Measurements from ENCODE around the gene SWAP70.
"Not testable (repeated sequence)": the region's sequence is repeated elsewhere in the genome, so short reads cannot be mapped to it uniquely, and the experiment has no call there.

Gene SWAP70
- total RNA-seq: 16.7 reads per million, percentile 43 among the genes with 10 or more reads in this experiment

GRCh38 chr11:9663699-9664275, at the start of gene SWAP70:
Gene SWAP70, plus strand, starts transcription at chr11:9664077. Its CDS starts 103 bp downstream, at chr11:9664180.
- DNase-seq: peak; percentile 62

GRCh38 chr11:9615031-9615451, 48.8 kb upstream of the SWAP70 start:
- DNase-seq: no peak

- no peak for DNase-seq
These were observed 47.7 kb upstream of the SWAP70 start for GRCh38 chr11:9616042-9616675.

- DNase-seq: no peak
These were observed 47.0 kb upstream of the SWAP70 start for GRCh38 chr11:9616858-9617257.

GRCh38 chr11:9617940-9618339, 45.9 kb upstream of the SWAP70 start:
- DNase-seq: no peak

- DNase-seq: no peak
These were observed 44.9 kb upstream of the SWAP70 start for GRCh38 chr11:9619004-9619403.

GRCh38 chr11:9619971-9620370, 43.9 kb upstream of the SWAP70 start:
- DNase-seq: no peak

GRCh38 chr11:9622353-9622752, 41.5 kb upstream of the SWAP70 start:
- DNase-seq: not testable (repeated sequence)

- not testable (repeated sequence) for DNase-seq
These were observed 40.8 kb upstream of the SWAP70 start for GRCh38 chr11:9623053-9623452.

- no peak for DNase-seq
These were observed 39.4 kb upstream of the SWAP70 start for GRCh38 chr11:9624448-9624847.

- no peak for DNase-seq
These were observed 38.7 kb upstream of the SWAP70 start for GRCh38 chr11:9625162-9625561.

GRCh38 chr11:9625728-9626127, 38.1 kb upstream of the SWAP70 start:
- DNase-seq: no peak

GRCh38 chr11:9626496-9627394, 37.1 kb upstream of the SWAP70 start:
- no peak for DNase-seq

GRCh38 chr11:9629064-9629463, 34.8 kb upstream of the SWAP70 start:
- DNase-seq: no peak

- DNase-seq: no peak
These were observed 30.2 kb upstream of the SWAP70 start for GRCh38 chr11:9633679-9634078.

- DNase-seq: no peak
These were observed 27.2 kb upstream of the SWAP70 start for GRCh38 chr11:9636691-9637090.

- DNase-seq: no peak
These were observed 24.8 kb upstream of the SWAP70 start for GRCh38 chr11:9639099-9639498.

GRCh38 chr11:9639985-9640384, 23.9 kb upstream of the SWAP70 start:
- DNase-seq: no peak

- DNase-seq: no peak
These were observed 21.0 kb upstream of the SWAP70 start for GRCh38 chr11:9642894-9643293.

- no peak for DNase-seq
These were observed 20.1 kb upstream of the SWAP70 start for GRCh38 chr11:9643751-9644150.

GRCh38 chr11:9645881-9646280, 18.0 kb upstream of the SWAP70 start:
- no peak for DNase-seq

GRCh38 chr11:9646324-9646723, 17.6 kb upstream of the SWAP70 start:
- no peak for DNase-seq

GRCh38 chr11:9651481-9651880, 12.4 kb upstream of the SWAP70 start:
- no peak for DNase-seq

All from effector CD4-positive, alpha-beta T cell (primary cell).